Endothelial cell of umbilical vein (primary cell): ENCODE results near the gene PCDHB15. TPM values are rescaled to one million over a fixed set of nuclear protein-coding genes. Genes with fewer than 3 reads are reported as not detected.
"Not testable (repeated sequence)": the region's sequence is repeated elsewhere in the genome, so short reads cannot be mapped to it uniquely, and the experiment has no call there.

Source experiments
- BruUV-seq: library from RNA; stranded (reverse); fragments of 400-500 nt; replicated peaks from 2 replicates; lab custom pipeline; 2021; lab: Mats Ljungman, UMichigan
- CTCF ChIA-PET: fragments of 300-600, 350-600 bp; sonication (Branson Sonifier 250); formaldehyde crosslinking; loops from one replicate; lab custom pipeline; 2021; ENCODE audit warnings: antibody characterized with exemption, inconsistent platforms; lab: Charles Lee
- POLR2A ChIA-PET: fragments of 300-600, 350-600 bp; sonication (Branson Sonifier 250); formaldehyde crosslinking; loops from one replicate; lab custom pipeline; 2021; ENCODE audit warnings: antibody characterized with exemption, inconsistent platforms; lab: Charles Lee
- DNase-seq: peaks from one replicate; pipeline ENCODE4 v3.0.0-alpha.2; 2011; ENCODE audit warnings: low read depth, low spot score
- FAIRE-seq: peaks from 2 replicates; lab custom pipeline; 2011; peaks lifted over from hg19 to GRCh38; lab: Jason Lieb, UNC
- H2AFZ ChIP-seq: 2 replicates; pipeline ENCODE4 v1.6.0; 2012; ENCODE audit warnings: low read depth, low read length, control low read depth, inconsistent platforms
- H3K27ac ChIP-seq: 2 replicates; pipeline ENCODE4 v1.5.1; 2011; ENCODE audit warnings: low read depth, mild to moderate bottlenecking, control low read depth, low read length, moderate library complexity; ENCODE audit not compliant: insufficient read depth
- H3K27me3 ChIP-seq, 2 experiments: 2 replicates each; pipeline versions ENCODE4 v1.6.0 to v1.6.1; 2011; ENCODE audit warnings: low read length in 2 of 2, mixed read lengths in 1 of 2; ENCODE audit not compliant: control insufficient read depth in 2 of 2, insufficient read depth in 2 of 2
- H3K36me3 ChIP-seq, 2 experiments: 2 replicates in 1 of 2; 3 replicates in 1 of 2; pipeline ENCODE4 v1.5.1; 2011; ENCODE audit warnings: low read length in 2 of 2, mild to moderate bottlenecking in 1 of 2, moderate library complexity in 1 of 2; ENCODE audit not compliant: control insufficient read depth in 2 of 2, insufficient read depth in 2 of 2; ENCODE audit errors: extremely low read depth in 1 of 2
- H3K4me1 ChIP-seq: 3 replicates; pipeline ENCODE4 v1.5.1; 2011; ENCODE audit warnings: mild to moderate bottlenecking, low read length; ENCODE audit not compliant: control insufficient read depth, insufficient read depth; ENCODE audit errors: extremely low read depth
- H3K4me2 ChIP-seq: 2 replicates; pipeline ENCODE4 v1.6.1; 2011; ENCODE audit warnings: low read length, control low read depth, mixed read lengths; ENCODE audit not compliant: insufficient read depth
- H3K4me3 ChIP-seq, 3 experiments: fragments of 200-600 bp in 1 of 3; sonication (generic), shearing (Covaris generic) in 1 of 3; replicated peaks in 1 of 3; 2 replicates each; pipeline ENCODE4 v1.5.1; 2011 to 2016; ENCODE audit warnings: control low read depth in 3 of 3, low read length in 3 of 3, mild to moderate bottlenecking in 2 of 3, inconsistent platforms in 1 of 3, low read depth in 1 of 3, moderate library complexity in 1 of 3; ENCODE audit not compliant: insufficient read depth in 1 of 3
- H3K79me2 ChIP-seq: 2 replicates; pipeline ENCODE4 v1.6.0; 2012; ENCODE audit warnings: low read length, inconsistent platforms; ENCODE audit not compliant: control insufficient read depth, insufficient read depth
- H3K9ac ChIP-seq: replicated peaks from 2 replicates; pipeline ENCODE3; 2011; ENCODE audit warnings: low read length, control low read depth; ENCODE audit not compliant: insufficient read depth; ENCODE audit errors: extremely low read depth
- H3K9me1 ChIP-seq: replicated peaks from 3 replicates; pipeline ENCODE4 v1.6.0; 2011; ENCODE audit warnings: mild to moderate bottlenecking, low read length; ENCODE audit not compliant: control insufficient read depth, insufficient read depth; ENCODE audit errors: extremely low read depth
- H3K9me3 ChIP-seq: replicated peaks from 2 replicates; pipeline ENCODE4 v1.5.1; 2012; ENCODE audit warnings: low read length, inconsistent platforms; ENCODE audit not compliant: control insufficient read depth, insufficient read depth
- H4K20me1 ChIP-seq: replicated peaks from 2 replicates; pipeline ENCODE3; 2011; ENCODE audit warnings: mild to moderate bottlenecking, low read length; ENCODE audit not compliant: control insufficient read depth, insufficient read depth; ENCODE audit errors: extremely low read depth
- CTCF ChIP-seq, 2 donors: IDR thresholded peaks; 1 replicate in 1 of 2; 2 replicates in 1 of 2; pipeline ENCODE4 v1.5.1; 2011; ENCODE audit warnings: low read length in 2 of 2, mild to moderate bottlenecking in 2 of 2, moderate library complexity in 2 of 2, control low read depth in 1 of 2, inconsistent platforms in 1 of 2, low read depth in 1 of 2; ENCODE audit not compliant: insufficient read depth in 1 of 2; ENCODE audit errors: extremely low read depth in 1 of 2
- EZH2 ChIP-seq: IDR thresholded peaks from 2 replicates; pipeline ENCODE4 v1.6.1; 2012; ENCODE audit warnings: borderline replicate concordance, low read depth, mild to moderate bottlenecking, moderate library complexity, low read length, inconsistent platforms; ENCODE audit not compliant: severe bottlenecking
- FOS ChIP-seq: IDR thresholded peaks from 2 replicates; pipeline ENCODE4 v1.6.1; 2011; ENCODE audit warnings: mild to moderate bottlenecking, low read length, moderate library complexity, borderline replicate concordance; ENCODE audit not compliant: insufficient read depth
- GATA2 ChIP-seq: IDR thresholded peaks from 2 replicates; pipeline ENCODE4 v1.7.0; 2011; ENCODE audit warnings: low read depth, mild to moderate bottlenecking, moderate library complexity, mixed read lengths, low read length; ENCODE audit not compliant: insufficient read length, insufficient read depth
- JUN ChIP-seq: IDR thresholded peaks from 2 replicates; pipeline ENCODE4 v1.6.1; 2011; ENCODE audit warnings: borderline replicate concordance, low read depth; ENCODE audit not compliant: insufficient read length, insufficient read depth
- MAX ChIP-seq: IDR thresholded peaks from 2 replicates; pipeline ENCODE4 v1.6.1; 2011; ENCODE audit not compliant: insufficient read depth, insufficient read length
- MYC ChIP-seq: IDR thresholded peaks from one replicate; pipeline ENCODE4 v1.6.1; 2011; ENCODE audit warnings: mild to moderate bottlenecking, low read depth, low read length
- POLR2A ChIP-seq: IDR thresholded peaks from 2 replicates; pipeline ENCODE4 v1.6.1; 2012; ENCODE audit warnings: low read depth, mild to moderate bottlenecking, control low read depth, low read length
- POLR2AphosphoS5 ChIP-seq: IDR thresholded peaks from 2 replicates; pipeline ENCODE4 v1.6.1; 2012; ENCODE audit warnings: low read depth, mild to moderate bottlenecking, control low read depth, low read length, moderate library complexity; ENCODE audit not compliant: insufficient read depth
- dilution Hi-C: fragments of 300-500 bp; cut with MboI; formaldehyde crosslinking; loops from one replicate; pipeline ENCODE4 v1.15.0; 2019; ENCODE audit warnings: low sequenced_read_pairs; ENCODE audit not compliant: extremely low pct_ligation_motif_present
- intact Hi-C: fragments of 100-400 bp; cut with micrococcal nuclease; formaldehyde crosslinking; loops from one replicate; pipeline ENCODE4 v1.10.0; 2022
- polyA plus RNA-seq, 4 experiments: library from polyadenylated mRNA; depleted of rRNA in 3 of 4; stranded (reverse) in 3 of 4; unstranded in 1 of 4; fragments of >200 nt; gene quantifications; 2 replicates each; pipeline versions ENCODE4 v1.2.1 to v1.2.3, GENCODE V29; 2011 to 2012; ENCODE audit warnings: missing spikeins in 1 of 4
- total RNA-seq: library from RNA; stranded (reverse); gene quantifications from 2 replicates; pipeline ENCODE4 v1.2.3, GENCODE V29; 2021

The PCDHB15 gene
- total and polyA plus RNA-seq, 2 donors (not counting 3 experiments of a cell fraction or from before 2014, with no cell fraction given) = 0.55 to 0.69 TPM

- no peaks in the 10 kb centered on the region for H3K9me3 ChIP-seq
- no peak within 1 kb of the TSS for H3K9ac ChIP-seq
- no TSS peak for BruUV-seq
- H3K27me3 ChIP-seq = no peaks in the 10 kb centered on the region
- H3K4me3 ChIP-seq = peak within 1 kb of the TSS in 1 of 3 experiments; percentile 32
- no peak within 1 kb of the TSS for H3K27ac ChIP-seq
- no peak within 1 kb of the TSS for H2AFZ ChIP-seq
- ChIA-PET CTCF (interaction anchor here (0.6 to 3.3 kb wide), 23 partner anchors 11 to 344 kb away, joined by 3 to 48 read pairs (median 4); partner anchors contain the start of genes PCDHB12, PCDHB15, PCDHGA1 and PCDHGA10), POLR2A (no interaction called here)
- H3K4me2 ChIP-seq = peak within 1 kb of the TSS; percentile 11
- intact Hi-C loops (no loop called here), dilution Hi-C loops (no loop called here)
- no peaks in the 10 kb centered on the region for H3K36me3 ChIP-seq
- no peaks in the 10 kb centered on the region for H3K79me2 ChIP-seq
- no peaks in the 10 kb centered on the region for H4K20me1 ChIP-seq
- no peaks in the 10 kb centered on the region for H3K4me1 ChIP-seq
- TF ChIP-seq MYC (no peak), EZH2 (no peak), POLR2A (no peak), POLR2AphosphoS5 (no peak), FOS (no peak), JUN (no peak), GATA2 (no peak), MAX (no peak), CTCF (IDR thresholded peaks at IDR 0.05; ENCODE audit: extremely low read depth in 1 of 2, insufficient read depth in 1 of 2, low read depth in 1 of 2, low read length in 2 of 2) (no peak)
- DNase-seq (peak; percentile 31), FAIRE-seq (no peak)
- no peaks in the 10 kb centered on the region for H3K9me1 ChIP-seq
These were observed 21.9 kb upstream of the PCDHB15 start, which contains the start of gene PCDHB14 for GRCh38 chr5:141223112-141223783. Gene PCDHB14, plus strand, starts transcription at chr5:141223343. Its CDS starts 163 bp downstream, at chr5:141223506.

GRCh38 chr5:141224844-141225243, 20.4 kb upstream of the PCDHB15 start:
- POLR2A ChIA-PET, dilution Hi-C loops, DNase-seq, intact Hi-C loops, H3K36me3 ChIP-seq, FAIRE-seq, H3K4me3 ChIP-seq, H2AFZ ChIP-seq, H4K20me1 ChIP-seq, BruUV-seq, H3K9me3 ChIP-seq, H3K4me1 ChIP-seq, CTCF ChIA-PET, H3K9ac ChIP-seq, H3K27ac ChIP-seq, H3K9me1 ChIP-seq, H3K27me3 ChIP-seq, H3K4me2 ChIP-seq, H3K79me2 ChIP-seq: not testable (repeated sequence)
